ENCODE results near the gene TMIGD3. TPM values are rescaled to one million over a fixed set of nuclear protein-coding genes. Genes with fewer than 3 reads are reported as not detected.

Gene TMIGD3
- total and polyA plus RNA-seq, 2 donors, result 1.8 to 28.2 TPM

- 10% methylated on average over 3 of the region's 3 CpGs for WGBS
- Histone ChIP-seq H3K4me3 (ENCODE audit: low read length in 2 of 2) (peak overlapping the region in 1 of 2 donors; percentile 1), H3K27me3 (ENCODE audit: control insufficient read depth in 2 of 2, insufficient read depth in 1 of 2, low read length in 1 of 2) (no peaks in the 10 kb centered on the region), H3K27ac (ENCODE audit: low read depth in 1 of 2, low read length in 1 of 2) (peak overlapping the region; percentile 69 to 78), H3K9me3 (ENCODE audit: control insufficient read depth in 2 of 2, insufficient read depth in 1 of 2, low read length in 1 of 2) (no peaks in the 10 kb centered on the region), H3K36me3 (ENCODE audit: control insufficient read depth in 2 of 2, insufficient read depth in 2 of 2, low read length in 1 of 2) (peaks cover 9 to 19% of the 10 kb centered on the region in 2 donors), H3K4me1 (ENCODE audit: control insufficient read depth in 2 of 2, insufficient read depth in 2 of 2, low read length in 2 of 2) (peaks cover 11 to 35% of the 10 kb centered on the region in 2 donors)
- DNase-seq (ENCODE audit: low read depth in 6 of 9, low spot score in 9 of 9), result peak in 5 of 9 donors; percentile 44 to 83 (median 60)
Observed at GRCh38 chr1:111471012-111471411, 32.4 kb downstream of the TMIGD3 start.

DNA sequence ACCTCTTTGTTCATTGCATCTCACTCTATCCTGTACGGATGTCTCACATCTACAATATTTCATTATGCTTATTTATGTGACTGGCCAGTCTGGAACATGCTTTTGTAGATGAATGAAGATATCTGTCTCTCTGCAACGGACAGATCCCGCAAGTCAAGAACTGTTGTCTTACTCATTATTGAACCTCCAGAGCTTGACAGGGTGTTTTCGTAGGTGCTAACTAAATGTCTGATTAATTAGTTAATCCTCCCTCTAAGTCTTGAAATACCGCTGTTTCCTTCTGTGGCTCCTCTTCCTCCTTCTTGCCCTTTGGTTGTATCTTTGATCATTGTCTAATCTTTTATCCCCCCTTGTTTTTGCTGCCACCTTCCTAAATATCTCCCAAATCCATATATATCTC lies 32.8 kb downstream of the TMIGD3 start:
- Histone ChIP-seq H3K27me3 (ENCODE audit: control insufficient read depth in 2 of 2, insufficient read depth in 1 of 2, low read length in 1 of 2) (no peaks in the 10 kb centered on the region), H3K36me3 (ENCODE audit: control insufficient read depth in 2 of 2, insufficient read depth in 2 of 2, low read length in 1 of 2) (peaks cover 9 to 19% of the 10 kb centered on the region in 2 donors), H3K27ac (ENCODE audit: low read depth in 1 of 2, low read length in 1 of 2) (peak overlapping the region; percentile 50 to 69), H3K4me3 (ENCODE audit: low read length in 2 of 2) (no peak overlapping the region), H3K4me1 (ENCODE audit: control insufficient read depth in 2 of 2, insufficient read depth in 2 of 2, low read length in 2 of 2) (peaks cover 11 to 30% of the 10 kb centered on the region in 2 donors), H3K9me3 (ENCODE audit: control insufficient read depth in 2 of 2, insufficient read depth in 1 of 2, low read length in 1 of 2) (no peaks in the 10 kb centered on the region)
- WGBS, result 91% methylated on average over 5 of the region's 5 CpGs
- no peak for DNase-seq (ENCODE audit: low read depth in 6 of 9, low spot score in 9 of 9)

DNA sequence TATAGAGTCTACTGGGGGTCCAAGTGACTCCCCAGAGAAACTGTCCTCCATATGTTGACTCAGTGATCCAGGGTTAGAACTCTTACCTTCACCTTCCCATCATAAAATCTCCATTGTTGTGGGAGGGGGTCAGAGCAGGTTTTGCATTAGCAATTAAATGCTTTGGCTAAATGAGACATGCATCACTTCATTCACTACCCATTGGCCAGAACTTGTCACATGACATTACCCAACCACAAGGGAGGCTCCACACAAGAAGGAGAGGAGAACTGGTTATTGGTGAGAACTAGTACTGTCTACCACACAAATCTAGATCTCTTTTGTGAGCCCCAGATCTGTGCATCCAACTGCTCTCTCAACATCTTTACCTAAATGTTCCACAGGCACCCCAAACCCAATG lies 33.9 kb downstream of the TMIGD3 start:
- no peak for DNase-seq (ENCODE audit: low read depth in 6 of 9, low spot score in 9 of 9)
- no peaks in the 10 kb centered on the region for H3K27me3 ChIP-seq (ENCODE audit: control insufficient read depth in 2 of 2, insufficient read depth in 1 of 2, low read length in 1 of 2)
- H3K36me3 ChIP-seq (ENCODE audit: control insufficient read depth in 2 of 2, insufficient read depth in 2 of 2, low read length in 1 of 2), result peaks cover 9 to 19% of the 10 kb centered on the region in 2 donors
- H3K4me1 ChIP-seq (ENCODE audit: control insufficient read depth in 2 of 2, insufficient read depth in 2 of 2, low read length in 2 of 2), result peaks cover 11 to 28% of the 10 kb centered on the region in 2 donors
- H3K27ac ChIP-seq (ENCODE audit: low read depth in 1 of 2, low read length in 1 of 2), result no peak overlapping the region
- no peak overlapping the region for H3K4me3 ChIP-seq (ENCODE audit: low read length in 2 of 2)
- no peaks in the 10 kb centered on the region for H3K9me3 ChIP-seq (ENCODE audit: control insufficient read depth in 2 of 2, insufficient read depth in 1 of 2, low read length in 1 of 2)

- Histone ChIP-seq H3K4me3 (ENCODE audit: low read length in 2 of 2) (no peak overlapping the region), H3K27me3 (ENCODE audit: control insufficient read depth in 2 of 2, insufficient read depth in 1 of 2, low read length in 1 of 2) (no peaks in the 10 kb centered on the region), H3K4me1 (ENCODE audit: control insufficient read depth in 2 of 2, insufficient read depth in 2 of 2, low read length in 2 of 2) (peaks cover 8 to 25% of the 10 kb centered on the region in 2 donors), H3K9me3 (ENCODE audit: control insufficient read depth in 2 of 2, insufficient read depth in 1 of 2, low read length in 1 of 2) (no peaks in the 10 kb centered on the region), H3K36me3 (ENCODE audit: control insufficient read depth in 2 of 2, insufficient read depth in 2 of 2, low read length in 1 of 2) (peaks cover 9 to 19% of the 10 kb centered on the region in 2 donors), H3K27ac (ENCODE audit: low read depth in 1 of 2, low read length in 1 of 2) (no peak overlapping the region)
- no peak for DNase-seq (ENCODE audit: low read depth in 6 of 9, low spot score in 9 of 9)
Observed at GRCh38 chr1:111468717-111469100, 34.7 kb downstream of the TMIGD3 start.

GRCh38 chr1:111467865-111468716 lies 35.3 kb downstream of the TMIGD3 start:
- H3K36me3 ChIP-seq (ENCODE audit: control insufficient read depth in 2 of 2, insufficient read depth in 2 of 2, low read length in 1 of 2), result peaks cover 9 to 19% of the 10 kb centered on the region in 2 donors
- no peak for DNase-seq (ENCODE audit: low read depth in 6 of 9, low spot score in 9 of 9)
- H3K9me3 ChIP-seq (ENCODE audit: control insufficient read depth in 2 of 2, insufficient read depth in 1 of 2, low read length in 1 of 2), result no peaks in the 10 kb centered on the region
- no peaks in the 10 kb centered on the region for H3K27me3 ChIP-seq (ENCODE audit: control insufficient read depth in 2 of 2, insufficient read depth in 1 of 2, low read length in 1 of 2)
- H3K27ac ChIP-seq (ENCODE audit: low read depth in 1 of 2, low read length in 1 of 2), result no peak overlapping the region
- 100% methylated on average over 2 of the region's 2 CpGs for WGBS
- peaks cover 8 to 20% of the 10 kb centered on the region in 2 donors for H3K4me1 ChIP-seq (ENCODE audit: control insufficient read depth in 2 of 2, insufficient read depth in 2 of 2, low read length in 2 of 2)
- H3K4me3 ChIP-seq (ENCODE audit: low read length in 2 of 2), result no peak overlapping the region

GRCh38 chr1:111466480-111466879 lies 37.0 kb downstream of the TMIGD3 start:
- Histone ChIP-seq H3K9me3 (ENCODE audit: control insufficient read depth in 2 of 2, insufficient read depth in 1 of 2, low read length in 1 of 2) (no peaks in the 10 kb centered on the region), H3K36me3 (ENCODE audit: control insufficient read depth in 2 of 2, insufficient read depth in 2 of 2, low read length in 1 of 2) (peaks cover 16 to 25% of the 10 kb centered on the region in 2 donors), H3K4me3 (ENCODE audit: low read length in 2 of 2) (no peak overlapping the region), H3K27ac (ENCODE audit: low read depth in 1 of 2, low read length in 1 of 2) (no peak overlapping the region), H3K27me3 (ENCODE audit: control insufficient read depth in 2 of 2, insufficient read depth in 1 of 2, low read length in 1 of 2) (no peaks in the 10 kb centered on the region), H3K4me1 (ENCODE audit: control insufficient read depth in 2 of 2, insufficient read depth in 2 of 2, low read length in 2 of 2) (peaks cover 8 to 14% of the 10 kb centered on the region in 2 donors)
- 0% methylated on average over 1 of the region's 1 CpG for WGBS
- DNase-seq (ENCODE audit: low read depth in 6 of 9, low spot score in 9 of 9), result no peak

DNA sequence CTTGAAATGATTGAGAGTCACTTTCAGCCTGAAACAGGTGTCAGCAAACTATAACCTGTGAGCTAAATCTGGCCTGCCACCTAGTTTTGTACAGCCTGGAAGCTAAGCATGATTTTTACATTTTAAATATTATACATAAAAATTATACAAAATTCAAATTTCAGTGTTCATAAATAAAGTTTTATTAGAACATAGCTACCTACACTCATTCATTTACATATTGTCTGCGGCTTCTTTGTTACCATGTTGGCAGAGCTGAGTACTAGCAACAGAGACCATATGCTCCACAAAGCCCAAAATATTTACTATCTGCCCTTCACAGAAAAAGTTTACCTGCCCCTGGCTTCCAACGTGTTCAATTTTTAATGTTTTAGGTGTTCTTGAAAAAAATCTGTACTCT lies 37.7 kb downstream of the TMIGD3 start:
- no peak overlapping the region for H3K4me3 ChIP-seq (ENCODE audit: low read length in 2 of 2)
- no peaks in the 10 kb centered on the region for H3K9me3 ChIP-seq (ENCODE audit: control insufficient read depth in 2 of 2, insufficient read depth in 1 of 2, low read length in 1 of 2)
- H3K27ac ChIP-seq (ENCODE audit: low read depth in 1 of 2, low read length in 1 of 2), result no peak overlapping the region
- peaks cover 23 to 27% of the 10 kb centered on the region in 2 donors for H3K36me3 ChIP-seq (ENCODE audit: control insufficient read depth in 2 of 2, insufficient read depth in 2 of 2, low read length in 1 of 2)
- DNase-seq (ENCODE audit: low read depth in 6 of 9, low spot score in 9 of 9), result no peak
- no peaks in the 10 kb centered on the region for H3K27me3 ChIP-seq (ENCODE audit: control insufficient read depth in 2 of 2, insufficient read depth in 1 of 2, low read length in 1 of 2)
- WGBS, result 97% methylated on average over 2 of the region's 2 CpGs
- H3K4me1 ChIP-seq (ENCODE audit: control insufficient read depth in 2 of 2, insufficient read depth in 2 of 2, low read length in 2 of 2), result peaks cover under 1 to 9% of the 10 kb centered on the region in 2 donors

- Histone ChIP-seq H3K4me1 (ENCODE audit: control insufficient read depth in 2 of 2, insufficient read depth in 2 of 2, low read length in 2 of 2) (no peaks in the 10 kb centered on the region), H3K36me3 (ENCODE audit: control insufficient read depth in 2 of 2, insufficient read depth in 2 of 2, low read length in 1 of 2) (peaks cover 28 to 33% of the 10 kb centered on the region in 2 donors), H3K27me3 (ENCODE audit: control insufficient read depth in 2 of 2, insufficient read depth in 1 of 2, low read length in 1 of 2) (no peaks in the 10 kb centered on the region), H3K9me3 (ENCODE audit: control insufficient read depth in 2 of 2, insufficient read depth in 1 of 2, low read length in 1 of 2) (no peaks in the 10 kb centered on the region), H3K4me3 (ENCODE audit: low read length in 2 of 2) (no peak overlapping the region), H3K27ac (ENCODE audit: low read depth in 1 of 2, low read length in 1 of 2) (no peak overlapping the region)
- 84% methylated on average over 4 of the region's 4 CpGs for WGBS
- DNase-seq (ENCODE audit: low read depth in 6 of 9, low spot score in 9 of 9), result no peak
Observed at GRCh38 chr1:111463029-111463683, 40.3 kb downstream of the TMIGD3 start.

DNA sequence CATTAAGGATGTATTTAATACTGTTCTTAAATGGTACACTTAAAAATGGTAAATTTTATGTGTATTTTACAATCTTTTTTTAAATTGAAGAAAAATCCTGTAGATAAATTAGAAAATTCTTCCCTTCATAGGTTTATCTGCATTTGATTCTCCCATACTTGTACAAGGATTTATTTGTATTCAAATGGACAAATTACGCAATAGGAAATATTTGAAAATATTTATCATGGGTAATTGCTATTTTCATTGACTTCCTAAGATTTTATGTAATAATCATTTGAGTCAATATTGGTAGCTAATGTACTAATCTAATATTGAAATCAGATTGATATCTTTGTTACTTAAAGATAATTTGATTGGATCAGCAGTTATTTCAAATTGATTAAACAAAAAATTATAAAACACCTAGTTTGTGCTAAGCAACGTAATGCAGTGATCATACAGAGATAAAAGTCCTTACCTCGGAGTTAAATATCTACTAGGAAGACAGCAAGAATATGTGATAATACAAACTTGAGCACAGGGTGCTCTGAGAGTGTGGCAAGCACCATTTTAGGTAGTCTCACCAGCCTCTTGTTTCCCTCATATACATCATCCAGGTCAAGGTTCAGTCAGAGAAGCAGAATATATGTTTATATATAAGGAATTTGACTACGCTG lies 40.9 kb downstream of the TMIGD3 start:
- Histone ChIP-seq H3K9me3 (ENCODE audit: control insufficient read depth in 2 of 2, insufficient read depth in 1 of 2, low read length in 1 of 2) (no peaks in the 10 kb centered on the region), H3K27me3 (ENCODE audit: control insufficient read depth in 2 of 2, insufficient read depth in 1 of 2, low read length in 1 of 2) (no peaks in the 10 kb centered on the region), H3K27ac (ENCODE audit: low read depth in 1 of 2, low read length in 1 of 2) (no peak overlapping the region), H3K4me3 (ENCODE audit: low read length in 2 of 2) (no peak overlapping the region), H3K36me3 (ENCODE audit: control insufficient read depth in 2 of 2, insufficient read depth in 2 of 2, low read length in 1 of 2) (peaks cover 25 to 40% of the 10 kb centered on the region in 2 donors), H3K4me1 (ENCODE audit: control insufficient read depth in 2 of 2, insufficient read depth in 2 of 2, low read length in 2 of 2) (no peaks in the 10 kb centered on the region)
- WGBS, result 97% methylated on average over 4 of the region's 4 CpGs
- no peak for DNase-seq (ENCODE audit: low read depth in 6 of 9, low spot score in 9 of 9)
